ENCODE results near the gene ABAT. TPM values are rescaled to one million over a fixed set of nuclear protein-coding genes. Genes with fewer than 3 reads are reported as not detected.

The ABAT gene
- total and polyA plus RNA-seq, 2 of the 8 experiments (the other 6 are each of a cell fraction or from before 2014, with no cell fraction given): 6.4 to 8.4 TPM

DNA sequence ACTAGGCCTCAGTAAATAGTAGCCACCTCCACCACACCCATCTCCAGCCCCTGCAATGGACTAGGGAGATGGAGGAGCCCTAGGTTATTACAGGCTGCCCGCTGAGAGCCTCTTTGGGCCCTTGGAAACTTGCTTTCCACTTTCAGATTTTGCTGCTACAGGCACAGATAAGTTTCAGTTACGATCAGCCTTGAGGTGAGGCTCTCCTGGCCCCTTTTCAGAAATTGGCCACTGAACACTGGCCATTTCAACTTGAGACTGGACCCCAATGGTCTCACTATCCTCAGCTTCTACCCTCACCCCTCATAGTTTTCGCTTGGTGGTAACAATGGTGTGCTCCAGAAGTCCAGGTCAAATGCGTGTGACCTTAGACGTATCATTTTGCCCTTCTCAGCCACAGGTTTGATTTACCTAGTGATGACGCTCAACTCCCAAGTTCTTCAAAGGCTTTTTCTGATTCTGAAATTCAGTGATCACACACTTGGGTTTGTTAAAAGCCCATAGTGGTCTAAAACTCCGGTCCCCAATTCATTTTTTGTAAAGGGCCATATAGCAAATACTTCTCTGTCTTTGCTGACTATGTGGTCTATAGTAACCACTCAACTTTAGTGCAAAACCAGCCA, 124.2 kb downstream of the ABAT start:
- Histone ChIP-seq H3K56ac (replicated peaks; ENCODE audit: insufficient read length, low read depth, low read length) (no peak overlapping the region), H3K36me3 (ENCODE audit: control insufficient read depth in 2 of 4, insufficient read depth in 4 of 4, low read length in 3 of 4) (peaks cover 8 to 25% (median 20%) of the 10 kb centered on the region in 4 experiments), H2BK15ac (ENCODE audit: low read length) (no peak overlapping the region), H2AFZ (ENCODE audit: low read length) (no peak overlapping the region), H3K4me1 (replicated peaks in 1 of 4; ENCODE audit: control insufficient read depth in 3 of 4, insufficient read depth in 4 of 4, low read length in 3 of 4) (peaks cover 0 to 13% (median 2%) of the 10 kb centered on the region in 4 experiments; a peak in 3 of 7 replicates), H2BK5ac (ENCODE audit: low read depth, low read length) (no peak overlapping the region), H3K27me3 (replicated peaks in 1 of 4; ENCODE audit: control insufficient read depth in 3 of 4, extremely low read depth in 1 of 4, insufficient read depth in 3 of 4, low read length in 3 of 4) (no peaks in the 10 kb centered on the region), H3K79me2 (ENCODE audit: control insufficient read depth in 1 of 2, insufficient read depth in 2 of 2, low read length in 2 of 2) (peaks cover 12 to 69% of the 10 kb centered on the region in 2 experiments), H3K4ac (replicated peaks; ENCODE audit: insufficient read length, low read depth, low read length) (no peak overlapping the region), H3K9ac (replicated peaks in 1 of 4; ENCODE audit: extremely low read depth in 1 of 4, low read depth in 3 of 4, low read length in 3 of 4) (peak overlapping the region in 3 of 4 experiments; percentile 54 to 75 (median 69); a peak in 6 of 7 replicates), H2BK20ac (ENCODE audit: low read length) (no peak overlapping the region), H4K8ac (ENCODE audit: extremely low read depth, insufficient read depth, low read length) (peak overlapping the region; percentile 68; the same call in 1 of the 2 replicates), H3K9me3 (ENCODE audit: insufficient read depth in 2 of 2, low read depth in 1 of 2, low read length in 1 of 2) (no peaks in the 10 kb centered on the region), H4K20me1 (replicated peaks in 1 of 2; ENCODE audit: control insufficient read depth in 1 of 2, insufficient read depth in 2 of 2, low read length in 2 of 2) (peaks cover 2 to 3% of the 10 kb centered on the region in 2 experiments), H3K4me2 (ENCODE audit: insufficient read depth in 1 of 2, low read depth in 2 of 2, low read length in 2 of 2) (peak overlapping the region; percentile 86 to 88), H2BK120ac (replicated peaks; ENCODE audit: low read depth, low read length) (no peak overlapping the region), H3K23ac (ENCODE audit: insufficient read length) (no peak overlapping the region), H3K18ac (ENCODE audit: extremely low read depth, low read length) (no peak overlapping the region), H4K91ac (replicated peaks; ENCODE audit: insufficient read length, low read length) (no peak overlapping the region), H3K4me3 (ENCODE audit: extremely low read depth in 1 of 4, insufficient read depth in 2 of 4, low read depth in 3 of 4, low read length in 4 of 4) (peak overlapping the region; percentile 61 to 85 (median 77)), H2AK5ac (ENCODE audit: low read depth, low read length) (no peak overlapping the region), H3K23me2 (ENCODE audit: low read depth, low read length) (peaks cover 13% of the 10 kb centered on the region; the same call in 1 of the 2 replicates), H2BK12ac (ENCODE audit: low read depth, low read length) (no peak overlapping the region), H3K14ac (ENCODE audit: insufficient read length) (no peak overlapping the region), H4K5ac (ENCODE audit: insufficient read length, low read depth, low read length) (no peak overlapping the region), H3K27ac (ENCODE audit: low read depth, low read length) (0 out of 2 replicates have a peak overlapping the region, but pooled peaks have one; percentile 64), H3K79me1 (ENCODE audit: low read depth, low read length) (0 out of 2 replicates have a peak, but pooled peaks cover 4% of the 10 kb centered on the region)
- POLR2A ChIA-PET (ENCODE audit: partially characterized antibody): interaction anchor here (0.8 to 1.9 kb wide), 3 partner anchors 11 to 66 kb away, joined by 3 to 7 read pairs (median 3); no protein-coding TSS in a partner anchor
- CTCF ChIA-PET (ENCODE audit: partially characterized antibody): interaction anchor here (0.6 to 26.4 kb wide), 2 partner anchors 134 to 151 kb away, joined by 4 to 404 read pairs; partner anchors contain the start of gene ABAT
- 71% methylated on average over 7 of the region's 7 CpGs; no CpG with 5 or more reads in 1 of the 2 experiments for WGBS, 2 experiments (ENCODE audit: extremely low coverage in 1 of 2, insufficient coverage in 1 of 2, insufficient read length in 1 of 2, insufficient replicate concordance in 2 of 2, low coverage in 1 of 2, low lambda C conversion rate in 2 of 2, missing lambda C conversion rate in 1 of 2)
- DNase-seq (ENCODE audit: low read depth in 1 of 2, low spot score in 2 of 2) (no peak), FAIRE-seq (no peak)
- no peak for TF ChIP-seq EP300 (IDR thresholded peaks at IDR 0.05; ENCODE audit: borderline replicate concordance in 1 of 2, low read depth in 2 of 2, low read length in 2 of 2)
- TF ChIP-seq YY1 (IDR thresholded peaks at IDR 0.05; ENCODE audit: low read depth, low read length): no peak
- no peak for TF ChIP-seq JUN (IDR thresholded peaks at IDR 0.05; ENCODE audit: low read depth, low read length)
- no peak for TF ChIP-seq EZH2 (IDR thresholded peaks at IDR 0.05; ENCODE audit: low read depth, low read length, severe bottlenecking)
- TF ChIP-seq RBBP5 (IDR thresholded peaks at IDR 0.05; ENCODE audit: borderline replicate concordance, low read depth, low read length): no peak
- TF ChIP-seq BCL11A (IDR thresholded peaks at IDR 0.05; ENCODE audit: low read depth in 2 of 2, low read length in 2 of 2): no peak
- TF ChIP-seq, protein P1, sequence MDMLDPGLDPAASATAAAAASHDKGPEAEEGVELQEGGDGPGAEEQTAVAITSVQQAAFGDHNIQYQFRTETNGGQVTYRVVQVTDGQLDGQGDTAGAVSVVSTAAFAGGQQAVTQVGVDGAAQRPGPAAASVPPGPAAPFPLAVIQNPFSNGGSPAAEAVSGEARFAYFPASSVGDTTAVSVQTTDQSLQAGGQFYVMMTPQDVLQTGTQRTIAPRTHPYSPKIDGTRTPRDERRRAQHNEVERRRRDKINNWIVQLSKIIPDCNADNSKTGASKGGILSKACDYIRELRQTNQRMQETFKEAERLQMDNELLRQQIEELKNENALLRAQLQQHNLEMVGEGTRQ (IDR thresholded peaks at IDR 0.05; ENCODE audit: low read length): no peak
- no peak for TF ChIP-seq HDAC2 (IDR thresholded peaks at IDR 0.05; ENCODE audit: borderline replicate concordance in 1 of 2, low read depth in 2 of 2, low read length in 2 of 2)
- TF ChIP-seq SRF (IDR thresholded peaks at IDR 0.05; ENCODE audit: low read depth, low read length): no peak
- TF ChIP-seq SP4 (IDR thresholded peaks at IDR 0.05; ENCODE audit: low read length): no peak
